Stimulated activated CD4-positive, alpha-beta T cell treated with anti-CD3 and anti-CD28 coated beads, TNF-alpha, amount 100 ng/mL, for 48 hours (primary cell): ENCODE measurements around the gene HPSE.
"Not testable (repeated sequence)": the region's sequence is repeated elsewhere in the genome, so short reads cannot be mapped to it uniquely, and the experiment has no call there.

Source experiments
- DNase-seq, 3 donors: peaks; one replicate each; pipeline ENCODE4 v3.0.0-alpha.2; 2020; ENCODE audit warnings: low read depth in 3 of 3

The HPSE gene

DNA sequence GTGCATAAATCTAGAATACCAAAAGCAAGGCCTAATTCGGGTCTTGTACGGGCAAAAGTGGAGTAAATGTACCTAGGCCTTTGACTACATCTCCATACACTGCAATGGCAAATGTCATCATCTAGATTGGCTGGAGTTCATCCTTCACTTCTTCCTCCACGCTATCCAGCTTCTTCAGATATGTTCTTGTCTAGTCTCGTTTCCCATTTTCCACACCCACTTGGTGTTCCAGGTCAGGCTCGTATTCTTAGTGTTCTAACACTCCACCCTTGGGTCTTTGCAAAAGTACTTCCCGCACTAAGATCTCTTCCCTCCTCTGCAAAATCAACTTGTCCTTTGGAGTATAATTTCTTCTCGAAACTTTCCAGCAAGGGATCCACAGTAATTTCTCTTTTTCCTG is 51.5 kb downstream of the HPSE start:
- DNase-seq, result no peak

DNA sequence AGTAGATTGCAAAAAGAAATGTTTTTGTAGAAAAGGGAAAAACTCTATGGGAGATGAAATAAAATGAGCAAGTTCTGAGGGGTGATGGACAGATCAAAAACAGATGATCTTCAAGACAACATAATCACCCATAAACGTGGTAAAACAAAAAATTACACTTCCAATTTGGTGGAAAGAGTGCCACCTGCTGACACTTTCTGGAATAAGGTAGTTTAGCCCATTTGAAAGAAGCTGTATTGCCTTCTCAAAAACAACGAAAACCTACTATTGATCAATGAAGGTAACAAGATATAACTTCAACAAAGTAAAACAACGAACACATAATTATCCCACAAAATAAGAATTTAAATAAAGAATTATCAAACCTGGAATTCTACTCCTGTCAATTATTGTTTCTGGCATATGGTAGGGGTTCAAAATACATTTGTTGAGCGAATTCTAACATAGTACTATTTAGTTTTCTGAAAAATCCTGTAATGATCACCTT is 52.6 kb downstream of the HPSE start:
- peak in 2 of 3 donors; percentile 42 to 60 for DNase-seq

DNA sequence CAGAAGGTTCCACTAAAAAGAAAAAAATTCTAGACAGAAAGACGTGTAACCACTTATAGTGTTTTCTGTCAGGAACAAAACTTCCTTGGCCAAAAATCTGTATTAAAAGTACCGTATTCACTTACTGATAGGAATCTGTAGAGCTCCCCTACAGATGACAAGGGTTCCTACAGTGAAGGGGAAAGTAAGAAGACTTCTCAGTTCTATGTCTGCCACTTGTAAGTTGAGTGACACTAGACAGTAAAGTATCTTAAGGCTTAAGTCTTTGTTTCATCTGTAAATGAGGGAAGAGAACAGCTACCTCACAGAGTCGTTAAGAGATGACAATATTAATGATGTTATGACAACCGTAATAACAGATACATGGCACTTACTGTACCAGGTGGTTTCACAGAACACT is 53.3 kb downstream of the HPSE start:
- DNase-seq, result no peak

DNA sequence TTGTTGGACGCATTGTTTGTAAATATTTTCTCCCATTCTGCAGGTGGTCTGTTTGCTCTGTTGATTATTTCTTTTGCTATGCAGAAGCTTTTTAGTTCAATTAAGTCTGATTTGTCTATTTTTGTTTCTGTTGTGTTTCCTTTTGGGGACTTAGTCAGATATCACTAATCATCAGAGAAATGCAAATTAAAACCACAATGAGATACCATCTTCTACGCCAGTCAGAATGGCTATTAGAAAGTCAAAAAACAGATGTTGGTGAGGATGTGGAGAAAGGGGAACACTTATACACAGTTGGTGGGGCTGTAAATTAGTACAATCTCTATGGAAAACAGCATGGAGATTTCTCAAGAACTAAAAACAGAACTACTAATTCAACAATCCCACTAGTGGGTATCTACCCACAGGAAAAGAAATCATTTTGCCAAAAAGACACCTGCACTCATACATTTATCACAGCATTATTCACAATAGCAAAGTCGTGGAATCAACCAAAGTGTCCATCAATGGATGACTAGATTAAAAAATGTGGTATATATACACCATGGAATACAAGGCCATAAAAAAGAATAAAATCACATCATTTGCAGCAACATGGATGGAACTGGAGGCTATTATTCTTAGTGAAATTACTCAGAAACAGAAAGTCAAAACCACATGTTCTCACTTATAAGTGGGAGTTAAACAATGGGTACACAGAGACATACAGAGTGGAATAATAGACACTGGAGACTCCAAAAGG is 58.2 kb downstream of the HPSE start:
- no peak for DNase-seq

DNA sequence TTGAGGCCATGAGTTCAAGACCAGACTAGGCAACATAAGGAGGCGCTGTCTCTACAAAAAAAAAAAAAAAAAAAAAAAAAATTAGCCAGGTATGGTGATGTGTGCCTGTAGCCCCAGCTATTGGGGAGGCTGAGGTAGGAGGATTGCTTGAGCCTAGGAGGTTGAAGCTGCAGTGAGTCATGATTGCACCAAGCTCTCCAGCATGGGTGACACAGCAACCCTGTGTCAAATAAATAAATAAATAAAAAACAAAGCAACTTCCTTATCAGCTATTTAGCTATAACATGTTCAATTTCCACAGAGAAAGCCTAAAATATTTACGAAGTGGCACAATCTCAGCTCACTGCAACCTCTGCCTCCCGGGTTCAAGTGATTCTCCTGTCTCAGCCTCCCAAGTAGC is 60.7 kb downstream of the HPSE start:
- DNase-seq, result not testable (repeated sequence)

DNA sequence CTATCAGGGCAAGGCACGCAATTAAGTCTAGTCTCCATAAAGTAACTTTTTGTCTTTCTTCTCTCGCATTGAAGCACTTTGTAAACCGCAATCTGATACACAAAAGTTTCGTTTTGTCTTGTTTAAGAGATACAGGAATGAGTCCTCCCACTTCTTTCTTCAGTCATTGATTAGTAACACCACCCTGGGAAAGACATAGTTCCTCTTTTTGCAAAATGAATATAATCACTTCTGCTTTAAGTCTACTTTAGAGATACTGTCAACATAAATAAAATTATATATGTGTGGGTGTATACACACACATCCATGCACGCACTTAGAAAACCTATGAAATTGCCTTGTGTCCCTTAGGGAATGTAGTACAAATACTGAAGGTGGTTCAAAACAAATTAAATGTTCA is 61.7 kb downstream of the HPSE start:
- DNase-seq, result no peak

DNA sequence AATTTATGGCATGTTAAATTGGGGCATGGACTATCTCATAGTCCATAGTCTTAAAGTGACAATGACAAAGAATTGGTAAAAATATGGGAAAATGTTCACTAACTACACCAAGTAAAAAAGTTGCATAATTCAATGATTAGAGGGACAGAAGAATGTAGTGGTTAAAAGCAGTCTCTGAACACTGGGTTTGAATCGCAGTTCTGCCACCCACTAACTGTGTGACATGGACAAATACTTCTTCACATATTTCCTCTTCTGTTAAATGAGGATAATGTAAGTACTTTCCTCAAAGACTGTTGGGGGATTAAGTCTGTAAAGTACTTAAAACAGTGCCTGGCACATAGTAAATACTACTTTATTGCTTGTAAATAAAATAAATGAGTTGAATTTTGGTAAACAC is 65.4 kb downstream of the HPSE start:
- no peak for DNase-seq

DNA sequence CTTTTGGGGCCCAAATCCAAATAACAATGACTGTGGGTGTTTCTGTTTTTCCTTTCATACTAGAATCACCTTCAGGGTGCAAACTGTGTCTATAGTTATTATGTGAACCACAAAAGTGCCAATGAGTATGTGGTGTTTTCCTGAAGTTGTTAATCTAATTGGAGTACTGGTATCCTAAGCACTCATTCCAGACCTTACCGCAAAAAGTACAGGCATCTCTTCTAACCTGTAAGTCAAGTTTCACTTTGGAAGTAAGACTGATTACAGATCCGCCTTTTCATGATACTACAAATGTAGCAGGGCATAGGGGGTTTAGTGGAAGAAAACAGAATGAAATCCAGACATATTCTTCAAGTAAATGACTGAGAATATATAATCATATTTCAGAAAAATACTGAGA is 66.2 kb downstream of the HPSE start:
- DNase-seq, result no peak

DNA sequence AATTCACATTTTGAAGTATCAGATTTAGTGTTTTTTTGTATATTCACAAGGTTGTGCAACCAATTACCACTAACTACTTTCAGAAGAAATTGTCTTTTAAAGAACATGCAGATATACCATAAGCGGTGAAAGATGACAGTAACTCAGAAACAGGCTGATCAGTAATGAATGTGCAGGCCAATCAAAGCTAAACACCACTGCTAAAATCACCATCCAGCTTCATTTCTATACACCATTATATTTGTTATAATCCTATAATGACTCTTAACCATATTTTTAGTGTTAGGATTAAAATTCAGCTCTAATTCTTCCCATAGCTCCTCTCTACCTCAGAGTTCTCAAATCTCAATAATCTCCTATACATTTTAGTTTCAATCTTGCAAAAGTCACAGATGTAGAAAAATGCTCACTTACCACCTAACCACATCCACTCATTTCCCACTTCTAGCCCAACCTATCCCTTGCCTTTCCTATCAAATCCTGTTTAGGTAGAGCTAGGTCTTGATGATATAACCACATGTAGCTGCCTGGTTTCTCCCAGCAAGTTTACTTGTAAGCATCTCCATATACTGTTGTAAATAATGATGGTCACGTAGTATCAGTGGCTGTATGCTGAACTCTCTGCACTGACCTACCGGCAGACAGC is 66.7 kb downstream of the HPSE start:
- no peak for DNase-seq

DNA sequence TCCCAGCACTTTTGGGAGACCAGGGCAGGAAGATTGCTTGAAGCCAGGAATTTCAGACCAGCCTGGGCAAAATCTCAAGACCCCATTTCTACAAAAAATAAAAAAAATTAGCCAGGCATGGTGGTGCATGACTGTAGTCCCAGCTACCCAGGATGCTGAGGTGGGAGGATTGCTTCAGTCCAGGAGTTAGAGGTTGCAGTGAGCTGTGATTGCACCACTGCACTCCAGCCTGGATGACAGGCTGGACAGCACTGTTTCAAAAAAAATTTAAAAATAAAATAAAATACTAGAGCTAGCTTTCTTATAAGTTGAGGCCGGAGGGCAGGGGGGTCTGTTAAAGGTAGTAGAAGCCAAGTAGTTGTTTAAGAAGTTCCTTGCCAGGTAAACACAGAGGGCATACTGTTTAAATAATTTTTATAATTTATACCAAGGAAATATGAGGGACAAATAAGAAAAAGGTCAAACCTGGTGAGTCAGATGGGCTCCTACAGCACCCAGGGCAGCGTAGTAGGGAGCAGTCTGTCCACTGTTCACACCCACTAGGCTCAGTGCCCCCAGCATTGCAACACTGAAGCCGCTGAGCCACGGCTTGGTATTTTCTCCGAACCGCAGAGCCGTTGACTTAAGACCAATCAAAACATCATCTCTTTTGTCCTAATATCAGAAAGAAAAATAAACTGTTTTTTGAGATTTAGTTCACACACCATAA is 67.4 kb downstream of the HPSE start:
- no peak for DNase-seq

DNA sequence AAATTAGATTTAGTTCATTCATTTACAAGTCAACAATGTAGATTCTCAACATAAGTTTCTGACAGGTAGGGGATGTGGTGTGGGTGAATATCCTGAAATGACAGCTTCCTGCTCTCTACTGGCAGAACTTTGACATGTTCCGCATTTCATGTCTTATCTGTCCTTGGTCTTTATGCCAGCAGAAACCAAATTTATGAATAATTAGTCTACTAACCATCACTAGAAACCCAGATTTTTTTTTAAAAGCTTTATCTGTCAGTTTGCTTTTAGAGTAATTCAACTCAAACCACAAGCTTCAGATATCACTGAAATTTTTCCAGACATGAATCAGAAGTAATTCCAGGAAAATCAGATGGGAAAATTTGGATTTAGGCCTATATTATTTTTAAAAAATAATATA is 68.0 kb downstream of the HPSE start:
- no peak for DNase-seq

DNA sequence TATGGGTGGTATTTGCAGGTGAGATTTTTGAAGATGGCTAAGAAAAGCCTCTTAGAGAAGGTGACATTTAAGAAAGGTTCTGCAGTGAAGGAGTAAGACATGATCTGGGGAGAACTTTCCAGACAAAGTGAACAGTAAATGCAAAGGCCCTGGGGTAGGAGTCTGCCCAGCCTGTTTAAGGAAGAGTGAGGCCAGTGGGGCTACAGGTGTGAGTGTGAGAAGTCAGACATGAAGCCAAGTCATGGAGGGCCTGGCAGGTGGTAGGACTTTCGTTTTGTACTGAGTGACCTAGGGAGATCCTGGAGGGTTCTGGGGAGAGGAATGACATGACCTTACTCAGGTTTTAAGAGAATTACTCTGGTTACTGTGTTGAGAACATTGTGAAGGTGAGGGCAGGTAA is 71.5 kb downstream of the HPSE start:
- no peak for DNase-seq

DNA sequence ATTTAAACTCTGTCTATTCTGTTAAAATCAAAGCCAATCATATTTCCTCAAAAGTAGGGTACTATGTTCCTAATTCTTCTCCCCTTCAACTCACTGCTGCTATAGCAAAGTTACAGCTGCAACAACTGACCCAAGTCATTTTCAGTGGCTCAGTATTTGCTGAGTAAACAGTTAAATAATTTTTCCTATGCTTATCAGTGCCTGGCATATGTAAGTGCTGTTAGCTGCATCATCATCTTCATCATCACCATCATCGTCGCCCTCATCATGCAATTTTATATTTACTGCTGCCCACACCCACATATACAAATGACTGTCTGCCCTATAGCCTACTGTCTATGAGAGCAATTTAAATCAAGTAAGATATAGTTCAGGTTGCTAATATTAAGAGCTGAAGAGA is 72.0 kb downstream of the HPSE start:
- DNase-seq, result no peak

DNA sequence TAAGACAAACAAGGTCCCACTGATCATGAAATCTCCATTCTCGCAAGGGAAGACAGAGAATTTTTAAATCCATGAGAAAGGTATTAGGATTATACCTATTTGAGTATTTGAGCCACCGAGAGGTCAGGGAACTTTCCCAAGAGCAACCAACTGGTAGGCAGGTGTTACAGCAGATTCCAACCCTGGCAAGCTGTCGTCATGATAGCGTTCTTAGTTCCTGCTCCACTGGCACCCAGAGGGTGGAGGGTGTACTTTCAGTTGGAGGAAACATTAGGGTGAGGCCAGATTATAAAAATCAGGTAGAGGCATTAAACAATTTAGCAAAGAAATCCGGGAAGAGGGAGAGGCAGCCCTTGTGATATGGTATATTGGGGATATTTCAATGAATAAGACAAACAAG is 73.3 kb downstream of the HPSE start:
- no peak for DNase-seq

DNA sequence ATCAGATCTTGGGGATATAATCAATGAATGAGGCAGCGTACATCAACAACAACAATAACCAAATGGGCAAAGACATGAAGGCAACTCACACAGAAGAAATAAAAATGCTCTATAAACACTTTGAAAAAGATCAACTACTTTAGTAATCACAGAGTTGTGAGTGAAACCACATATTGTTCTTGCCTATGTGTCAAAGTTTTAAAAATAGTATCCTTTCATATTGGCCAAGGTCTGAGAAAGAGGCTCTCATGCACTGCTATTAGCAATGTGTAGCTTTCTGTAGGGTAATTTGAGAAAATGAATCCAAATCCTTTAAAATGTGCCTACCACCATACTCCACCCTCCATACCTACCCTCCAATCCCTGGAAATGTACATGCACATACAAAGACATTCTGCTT is 75.1 kb downstream of the HPSE start:
- no peak for DNase-seq

DNA sequence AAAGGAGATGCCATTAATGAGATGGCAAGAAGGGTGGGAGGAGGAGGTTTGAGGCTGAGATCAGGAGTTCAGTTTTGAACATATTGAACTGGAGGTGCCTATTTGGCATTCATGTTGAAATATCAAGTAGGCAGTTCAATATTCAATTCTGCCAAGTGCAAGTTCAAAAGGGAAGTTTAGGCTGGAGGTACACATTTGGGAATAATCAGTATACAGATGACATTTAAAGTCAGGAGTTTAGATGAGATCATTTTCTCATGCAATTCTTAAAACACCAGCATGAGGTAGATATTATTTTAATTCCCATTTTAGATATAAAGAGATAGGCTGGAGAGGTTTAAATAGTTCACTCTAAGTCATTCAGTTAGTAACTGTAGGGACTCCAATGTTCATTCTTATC is 76.2 kb downstream of the HPSE start:
- DNase-seq, result no peak

DNA sequence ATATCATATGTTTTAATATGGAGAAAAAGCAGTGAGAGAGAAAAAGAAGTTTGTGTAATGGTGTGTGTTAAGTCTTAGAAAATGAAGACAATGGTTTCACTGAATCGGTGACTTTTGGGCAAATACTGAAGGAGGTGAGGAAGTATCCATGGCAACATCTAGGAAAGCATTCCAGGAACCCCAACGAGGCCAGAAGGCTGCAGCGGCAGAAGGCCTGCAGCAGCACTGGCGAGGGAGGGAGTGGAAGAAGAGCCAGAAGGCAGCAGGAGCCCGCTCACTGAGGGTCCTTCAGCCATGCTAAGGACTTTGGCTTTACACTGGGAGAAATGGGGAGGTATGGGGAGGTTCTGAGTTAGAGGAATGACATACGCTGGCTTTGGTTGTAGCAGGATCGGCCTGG is 76.8 kb downstream of the HPSE start:
- DNase-seq, result no peak

DNA sequence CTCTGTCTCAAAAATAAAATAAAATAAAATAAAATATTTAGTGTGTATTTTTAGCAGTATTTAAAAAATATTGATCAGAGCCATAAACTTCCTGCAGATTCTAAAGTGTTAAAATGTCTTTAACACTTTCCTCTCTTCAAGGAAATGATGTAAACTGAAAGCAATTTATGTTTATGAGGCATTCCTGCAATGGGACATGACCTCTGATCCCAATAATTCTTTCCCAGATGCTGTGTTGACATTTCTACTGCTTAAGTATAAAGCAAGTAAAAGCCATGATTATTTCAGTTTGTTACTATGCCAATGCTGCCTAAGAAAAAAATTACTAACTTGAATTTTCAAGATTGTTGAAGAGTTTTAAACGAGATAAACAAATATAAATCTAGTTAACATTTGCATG is 79.1 kb downstream of the HPSE start:
- no peak for DNase-seq

DNA sequence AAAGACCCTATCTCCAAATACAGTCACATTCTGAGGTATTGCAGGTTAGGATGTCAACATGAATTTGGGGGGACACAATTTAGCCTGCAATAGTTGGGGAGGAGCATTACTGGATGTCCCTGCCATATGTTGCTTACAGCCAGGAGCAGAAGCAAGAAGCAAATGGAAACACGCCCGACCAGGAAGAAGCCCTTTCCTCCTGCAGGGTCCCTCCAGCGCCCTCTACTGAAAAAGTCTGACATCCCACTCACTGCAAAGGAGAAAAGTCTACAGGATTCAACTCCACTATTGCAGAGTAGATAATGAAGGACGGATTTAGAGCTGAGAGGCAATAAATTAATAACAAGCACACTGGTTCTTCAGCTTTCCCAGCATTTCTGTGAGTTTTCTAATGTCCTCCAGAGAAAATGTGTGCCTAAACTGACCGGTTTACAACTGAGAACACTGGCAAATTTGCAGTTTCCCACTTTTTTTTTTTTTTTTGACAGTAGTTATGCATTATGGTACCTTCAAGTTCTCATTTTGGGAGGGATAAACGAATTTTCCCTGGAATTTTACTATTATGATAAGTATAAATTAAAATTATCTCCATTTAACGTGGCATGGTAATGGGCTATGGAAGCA is 81.8 kb downstream of the HPSE start:
- peak; percentile 40 to 67 (median 41) for DNase-seq

DNA sequence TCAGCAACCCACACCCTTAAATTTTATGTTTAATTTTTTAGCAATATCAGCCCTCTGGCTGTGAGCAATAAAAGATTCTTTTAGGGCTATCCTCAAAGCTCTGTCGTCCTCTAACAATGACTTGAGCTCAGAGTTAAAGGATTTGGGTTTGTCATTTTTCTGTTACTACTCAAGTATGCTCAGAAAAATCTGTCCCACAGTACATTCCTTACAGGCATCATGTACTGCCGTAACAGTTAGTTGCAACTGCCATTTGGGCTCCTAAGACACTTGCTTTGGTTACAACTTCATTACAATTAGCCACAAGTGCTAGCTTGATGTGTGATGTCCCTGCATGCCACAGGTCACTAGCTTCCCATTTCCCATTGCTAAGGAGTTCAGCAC is 83.2 kb downstream of the HPSE start:
- DNase-seq, result no peak

DNA sequence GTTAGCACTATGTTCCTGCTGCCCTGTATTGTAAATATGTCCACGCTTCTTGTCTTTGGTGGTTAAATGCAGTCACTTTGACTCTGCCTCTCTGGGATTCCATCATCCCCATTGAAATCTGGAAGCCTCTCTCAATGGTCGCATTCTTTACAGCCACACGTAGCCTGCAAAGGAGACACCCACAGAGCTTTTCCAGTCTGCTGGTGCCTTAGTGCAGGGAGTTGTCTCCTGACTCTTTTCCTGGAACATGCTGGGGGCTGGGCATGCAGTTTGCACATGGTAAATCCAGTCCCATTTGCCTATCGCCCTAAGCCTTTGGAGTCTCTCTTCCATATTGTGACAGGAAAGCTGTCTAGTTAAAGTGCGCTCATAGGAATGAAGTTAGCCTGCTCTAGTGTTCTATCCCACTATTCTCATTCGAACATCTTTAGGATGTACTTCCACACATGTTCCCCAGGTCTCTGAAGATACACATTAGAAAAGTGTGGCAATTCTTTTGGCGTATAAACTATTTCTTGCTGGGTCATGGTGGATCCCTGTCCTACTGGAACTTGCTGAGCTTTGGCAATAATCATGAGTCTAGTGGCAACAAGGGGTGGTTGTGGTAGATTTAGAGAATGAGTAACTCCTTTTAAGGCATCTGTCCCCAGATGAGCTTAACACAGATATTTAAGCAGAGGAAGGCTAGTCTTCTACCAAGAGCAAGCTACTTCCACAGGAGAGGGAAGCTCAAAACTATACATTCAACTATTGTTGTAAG is 83.8 kb downstream of the HPSE start:
- DNase-seq, result no peak

DNA sequence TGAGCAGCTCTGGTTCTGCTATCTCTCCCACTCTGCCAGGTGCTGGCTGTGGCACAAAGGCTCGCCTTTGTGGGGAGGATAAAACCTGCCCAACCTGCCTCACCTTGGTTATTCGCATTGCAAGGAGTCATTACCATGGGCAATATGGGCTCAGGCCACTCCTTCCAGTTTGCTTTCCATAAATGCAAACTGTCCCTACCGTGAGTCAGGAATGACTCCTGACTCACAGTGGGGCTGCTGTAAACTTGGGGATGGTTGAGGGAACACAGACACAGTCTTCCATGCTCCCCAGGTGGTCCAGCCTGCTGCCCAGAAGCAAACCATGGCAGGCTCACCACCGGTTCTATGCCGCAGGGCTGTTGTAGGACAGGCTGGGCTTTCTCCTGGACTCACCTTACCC is 86.2 kb downstream of the HPSE start:
- no peak for DNase-seq
